Astrocyte (in vitro differentiated cells and primary cell): Measurements from ENCODE around the gene KDM1A.

Experiments
- CTCF ChIP-seq: IDR thresholded peaks from 2 replicates; pipeline ENCODE4 v1.5.1; 2011; ENCODE audit warnings: low read depth, mild to moderate bottlenecking, inconsistent platforms, low read length, moderate library complexity; ENCODE audit not compliant: insufficient read depth
- EZH2 ChIP-seq: IDR thresholded peaks from 2 replicates; pipeline ENCODE4 v1.6.1; 2012; ENCODE audit warnings: mild to moderate bottlenecking, low read length, inconsistent platforms; ENCODE audit not compliant: insufficient read depth

- TF ChIP-seq CTCF: no peak
- no peak for TF ChIP-seq EZH2
These were observed 112.8 kb downstream of the KDM1A start for GRCh38 chr1:23132033-23132432.
